NCI-H1436 treated with DMSO at 0.1 percent for 48 hours (cell line): ENCODE results near the gene ZNF396.

Source experiments
- DNase-seq: peaks from one replicate; lab custom pipeline; 2025; lab: John Stamatoyannopoulos, UW

ZNF396 gene

DNA sequence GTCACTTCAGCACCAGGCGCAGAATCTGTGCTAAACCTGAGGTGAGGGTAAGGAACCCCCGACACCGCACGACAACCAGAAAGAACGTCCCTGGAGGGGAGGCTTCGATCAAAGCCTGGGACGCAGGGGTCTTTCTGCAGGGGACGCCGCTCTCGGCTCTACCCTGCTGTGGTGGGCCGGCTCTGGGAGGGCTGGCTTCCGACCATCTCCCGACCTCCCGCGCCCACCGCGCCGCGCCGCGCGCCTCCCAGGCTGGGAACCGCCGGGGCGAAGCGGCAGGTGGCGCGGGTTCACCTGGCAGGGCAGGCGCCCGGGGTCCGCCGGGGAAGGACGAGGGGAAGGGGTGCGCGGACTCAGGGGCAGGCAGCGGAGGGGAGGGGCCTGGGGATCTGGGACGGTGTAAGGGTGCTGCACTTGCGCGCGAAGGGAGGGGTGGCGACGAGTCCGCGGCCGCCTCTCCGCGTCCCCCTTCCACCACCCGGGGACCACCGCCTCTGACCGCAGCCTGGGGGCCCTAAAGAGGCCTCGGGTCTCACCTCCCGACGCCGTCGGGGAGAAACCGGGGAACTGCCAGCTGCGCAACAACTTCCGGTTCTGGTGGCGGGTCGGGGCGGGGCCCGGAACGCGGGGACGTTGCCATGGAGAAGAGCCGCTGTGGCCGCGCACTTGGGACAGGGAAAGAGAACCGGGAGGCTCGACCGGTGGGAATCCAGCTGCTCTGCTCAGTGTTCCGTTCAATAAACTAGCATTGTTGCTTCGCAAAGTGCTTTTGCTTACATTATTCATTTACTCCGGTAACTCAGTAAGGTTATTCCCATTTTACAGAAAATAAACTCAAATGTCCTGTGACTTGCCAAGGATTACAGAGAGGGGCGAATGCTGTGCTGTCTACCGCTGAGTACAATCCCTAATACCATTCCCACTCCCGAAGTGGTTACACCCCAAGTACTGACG lies at the start of gene ZNF396:
Gene ZNF396 (minus strand): TSS at position 596 of the 954 bp plus-strand sequence. CDS start 3,045 bp downstream, outside the sequence.
- DNase-seq = no peak

DNA sequence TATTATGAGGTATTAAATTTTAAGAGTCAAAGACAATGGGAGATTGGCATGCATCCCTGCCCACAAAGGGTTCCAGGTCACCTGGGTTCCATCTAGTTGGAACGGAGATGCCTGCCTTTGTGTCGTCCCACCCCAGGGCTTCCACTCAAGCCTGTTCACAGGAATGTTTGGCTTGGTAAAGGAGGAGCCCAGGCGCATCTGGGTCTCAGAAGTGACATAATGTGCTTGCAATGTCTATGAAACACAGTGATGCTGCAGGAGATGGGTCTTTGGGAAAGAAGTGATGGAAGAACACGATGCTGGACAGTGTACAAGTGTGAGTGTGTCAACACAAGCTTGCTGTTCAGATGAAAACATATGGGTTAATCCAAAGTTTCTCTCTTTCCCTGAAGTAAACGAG lies 49.6 kb upstream of the ZNF396 start:
- DNase-seq = no peak

DNA sequence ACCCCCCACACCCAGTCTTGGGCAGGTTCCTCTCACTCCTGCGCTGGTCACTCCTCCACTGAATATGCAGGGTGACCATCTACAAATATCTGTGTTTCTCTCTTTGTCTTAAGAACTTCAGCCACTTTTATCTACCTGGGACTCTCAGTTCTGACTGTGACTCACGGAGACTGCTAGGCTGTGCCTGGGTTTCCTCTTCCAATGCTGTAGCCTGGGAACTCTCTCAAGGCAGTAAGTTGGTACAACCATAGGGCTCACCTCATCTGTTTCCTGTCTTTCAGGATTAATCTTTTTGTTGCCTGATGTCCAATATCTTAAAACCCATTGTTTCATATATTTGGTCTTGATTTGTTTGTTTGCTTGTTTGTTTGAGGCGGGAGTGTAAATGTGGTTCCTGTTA lies 47.2 kb upstream of the ZNF396 start:
- DNase-seq = no peak

DNA sequence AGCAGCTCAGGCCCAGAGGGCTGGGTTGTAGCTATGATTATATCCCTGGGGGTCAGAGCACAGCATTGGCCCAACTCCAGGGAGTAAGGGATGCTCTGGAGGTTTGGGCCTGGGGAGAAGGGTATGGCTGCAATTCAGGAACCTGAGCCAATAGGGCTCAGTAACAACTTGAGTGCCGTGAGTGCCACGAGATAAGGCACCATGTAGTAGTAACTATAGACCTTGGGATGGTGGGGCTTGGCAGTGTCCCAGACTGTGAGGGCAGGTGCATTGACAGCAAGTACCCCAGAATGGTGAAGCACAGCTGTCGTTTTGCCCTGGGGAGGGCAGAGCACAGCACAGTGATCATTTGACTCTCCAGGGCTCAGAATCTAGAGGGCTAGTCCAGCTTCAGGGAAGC lies 45.1 kb upstream of the ZNF396 start:
- DNase-seq = no peak

DNA sequence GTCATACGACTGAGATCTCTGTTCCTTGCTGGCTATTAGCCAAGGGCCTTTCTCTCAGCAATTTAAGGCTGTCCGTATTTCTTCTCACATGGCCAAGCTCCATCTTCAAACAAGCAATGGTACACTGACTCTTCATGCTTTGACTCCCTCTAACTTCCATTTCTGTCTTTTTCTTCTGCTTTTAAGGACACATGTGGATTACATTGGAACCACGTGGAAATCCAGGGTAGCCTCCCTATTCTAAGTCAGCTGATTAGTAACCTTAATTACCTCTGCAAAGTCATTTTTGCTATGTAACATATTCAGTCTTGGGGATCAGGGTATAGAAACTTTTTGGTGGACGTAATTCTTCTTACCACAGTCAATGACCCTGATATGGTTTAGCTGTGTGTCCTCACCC lies 41.5 kb upstream of the ZNF396 start:
- no peak for DNase-seq

DNA sequence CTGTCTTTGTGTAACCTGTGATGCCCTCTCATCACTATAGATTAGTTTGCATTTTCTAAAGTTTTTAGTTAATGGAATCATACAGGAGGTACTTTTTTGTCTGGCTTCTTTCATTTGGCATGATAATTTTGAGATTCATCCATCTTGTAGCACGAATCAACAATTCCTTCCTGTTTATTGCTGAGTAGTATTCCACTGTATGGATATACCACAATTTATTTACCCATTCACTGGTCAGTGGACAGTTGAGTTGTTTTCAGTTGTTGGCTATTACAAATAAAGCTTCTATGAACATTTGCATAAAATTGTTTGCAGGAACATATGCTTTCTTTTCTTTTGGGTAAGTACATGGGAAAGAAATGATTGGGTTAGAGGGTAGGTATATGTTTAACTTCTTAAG lies 40.1 kb upstream of the ZNF396 start:
- no peak for DNase-seq

DNA sequence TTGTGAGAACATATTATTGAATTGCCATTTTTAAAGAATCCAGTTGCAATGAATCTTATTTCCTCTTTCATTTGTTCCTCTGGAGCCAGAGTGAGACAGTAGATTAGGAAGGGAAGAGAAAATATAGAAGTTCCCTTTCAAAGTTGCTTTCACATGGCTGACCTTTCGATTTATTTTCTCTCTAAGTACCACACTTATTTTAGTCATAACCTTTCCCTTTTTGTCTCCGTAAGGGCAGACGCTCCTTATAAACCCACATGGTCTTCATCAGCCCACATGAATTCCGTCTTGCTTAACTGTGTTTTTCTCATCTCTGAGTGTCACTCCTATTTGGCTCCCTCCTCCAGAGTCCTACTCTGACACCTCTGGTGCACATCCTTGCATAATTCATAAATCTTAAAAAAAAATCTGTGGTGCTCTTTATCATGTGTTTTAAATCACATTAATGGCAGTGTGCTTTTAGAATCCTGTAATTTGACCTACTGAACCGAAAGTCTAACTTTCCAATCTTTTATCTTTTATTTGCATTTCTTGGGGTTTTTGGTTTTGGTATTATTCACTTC lies 38.5 kb upstream of the ZNF396 start:
- no peak for DNase-seq

DNA sequence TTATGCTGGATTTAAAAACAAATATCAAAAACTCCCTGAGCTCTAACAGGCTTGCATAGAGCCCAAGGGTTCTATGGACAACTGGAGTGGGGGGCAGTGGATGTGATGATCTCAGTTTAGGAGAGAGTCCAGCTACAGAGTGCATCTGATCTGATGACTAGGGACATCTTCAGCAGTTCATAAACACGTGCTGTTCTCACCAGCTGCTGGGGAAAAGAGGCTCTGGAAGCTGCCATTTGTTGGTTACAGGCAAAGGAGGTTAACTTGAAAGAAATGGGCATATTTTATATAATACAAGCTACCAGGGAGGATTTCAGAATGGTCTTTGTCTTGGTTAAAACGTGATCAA lies 36.0 kb upstream of the ZNF396 start:
- DNase-seq = no peak

DNA sequence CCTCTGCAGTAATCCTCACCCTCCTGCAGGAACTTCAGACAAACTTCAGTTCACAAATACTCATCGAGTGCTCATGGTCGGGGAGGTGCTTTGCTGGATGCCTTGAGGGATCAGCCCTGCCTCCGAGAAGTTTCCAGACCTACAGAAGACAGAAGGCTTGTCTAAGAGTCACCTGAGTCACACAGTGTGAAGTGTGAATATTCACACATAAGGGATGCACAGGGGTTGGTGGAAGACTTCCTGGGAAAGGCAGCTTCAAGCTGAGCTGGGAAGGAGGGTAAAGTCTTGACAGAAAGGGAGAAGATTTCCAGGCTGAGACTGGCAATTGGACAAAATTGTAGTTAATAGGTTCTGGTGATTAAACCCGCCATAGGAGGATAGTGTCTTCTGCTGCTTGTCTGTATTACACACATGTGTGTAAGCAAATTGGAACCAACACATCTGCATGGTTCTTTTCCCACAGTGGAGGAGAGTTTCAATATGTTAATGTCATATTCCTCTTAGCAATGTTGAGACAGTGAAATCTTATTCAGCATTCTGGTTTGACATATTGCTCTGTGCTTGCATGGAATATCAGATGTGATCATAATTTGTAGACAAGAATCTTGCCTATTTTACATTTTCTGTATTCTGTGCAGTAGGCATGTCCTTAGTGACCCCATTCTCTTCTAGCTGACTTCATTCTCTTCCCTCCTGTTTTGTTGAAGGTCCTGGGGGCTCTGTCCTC lies 34.7 kb upstream of the ZNF396 start:
- DNase-seq = no peak

DNA sequence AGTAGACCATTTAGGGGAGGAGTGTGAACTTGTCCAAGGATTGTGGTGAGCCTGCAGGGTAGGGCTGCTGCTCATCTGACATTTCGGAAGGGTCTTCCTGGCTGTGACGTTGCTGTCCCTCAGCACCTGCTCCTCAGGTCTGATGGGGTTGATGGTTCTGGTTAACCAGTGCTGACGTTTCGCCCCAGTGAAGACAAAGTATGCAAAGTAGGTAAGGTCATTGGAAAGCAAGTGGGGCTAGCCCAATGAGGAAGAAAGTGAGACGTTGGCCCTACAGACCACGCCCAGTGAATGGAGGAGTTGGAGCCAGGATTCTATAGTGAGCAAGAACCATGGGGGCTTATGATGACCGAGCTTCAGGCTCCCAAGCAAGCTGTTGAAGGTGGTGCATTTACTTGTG lies 33.4 kb upstream of the ZNF396 start:
- no peak for DNase-seq

DNA sequence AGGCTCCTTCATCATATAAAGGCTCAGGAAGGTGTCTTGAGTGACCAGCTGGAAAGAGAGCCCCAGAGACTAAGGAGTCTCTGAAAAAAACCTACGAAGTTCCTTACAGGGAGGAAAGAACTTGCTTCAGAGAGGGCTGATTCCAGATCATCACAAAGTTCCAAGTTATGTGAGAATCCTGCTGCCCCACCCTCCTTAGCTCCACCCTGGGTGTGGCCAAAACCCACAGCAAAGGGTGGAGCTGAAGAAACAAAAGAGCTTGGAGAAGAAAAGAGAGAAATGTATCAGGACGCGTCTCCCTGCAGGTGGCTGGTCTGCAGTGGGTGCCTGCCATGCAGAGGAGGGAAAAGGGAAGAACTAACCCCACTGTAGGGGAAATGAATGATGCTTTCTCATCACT lies 32.8 kb upstream of the ZNF396 start:
- DNase-seq = no peak

DNA sequence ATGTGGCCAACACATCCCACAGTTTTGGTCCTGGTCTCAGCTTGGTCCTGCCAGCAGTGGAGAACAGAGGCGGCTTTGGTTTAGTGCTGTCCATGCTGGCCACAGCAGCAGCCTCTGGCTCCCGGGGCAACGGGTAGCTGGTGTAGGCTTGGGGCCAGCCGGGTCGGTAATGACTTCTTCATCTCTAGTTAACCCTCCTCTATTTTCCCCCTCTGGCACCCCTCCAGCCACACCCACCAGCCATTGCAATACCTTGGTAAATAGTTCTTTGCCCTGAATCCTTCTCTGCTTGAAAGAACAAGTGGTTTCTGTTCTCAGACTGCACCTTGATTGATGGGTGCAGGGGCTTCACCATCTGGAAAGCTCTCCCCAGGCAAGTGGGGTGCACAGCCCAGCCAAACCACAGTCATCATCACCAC lies 31.7 kb upstream of the ZNF396 start:
- DNase-seq = no peak

DNA sequence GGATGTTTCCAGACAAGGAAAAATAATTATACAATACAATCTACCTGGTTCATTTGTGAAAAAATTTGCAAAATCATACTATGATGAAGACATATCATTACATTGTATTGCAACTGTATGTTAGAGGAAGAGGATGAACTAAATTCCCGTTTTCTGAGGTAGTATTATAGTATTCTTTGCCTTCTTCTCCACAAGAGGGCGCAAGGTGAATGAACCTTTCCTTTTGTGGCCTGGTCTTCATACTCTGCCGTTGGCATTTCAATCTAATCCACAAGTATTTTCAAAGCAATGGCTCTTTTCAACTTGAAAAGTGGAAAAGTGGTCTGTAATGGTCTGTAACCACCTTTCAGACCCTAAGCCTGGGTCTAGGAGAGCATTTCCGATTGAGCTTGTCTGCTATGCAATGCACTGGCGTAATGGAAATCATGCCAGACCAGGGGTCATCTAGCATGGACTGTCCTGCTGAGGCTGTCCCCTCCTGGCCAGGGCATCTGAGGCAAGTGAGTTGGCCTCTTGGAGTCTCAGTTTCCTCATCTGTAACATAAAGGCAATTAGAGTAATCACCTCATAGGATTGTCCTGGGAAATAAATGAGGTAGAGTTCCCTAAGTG lies 30.8 kb upstream of the ZNF396 start:
- peak; percentile 9 for DNase-seq

DNA sequence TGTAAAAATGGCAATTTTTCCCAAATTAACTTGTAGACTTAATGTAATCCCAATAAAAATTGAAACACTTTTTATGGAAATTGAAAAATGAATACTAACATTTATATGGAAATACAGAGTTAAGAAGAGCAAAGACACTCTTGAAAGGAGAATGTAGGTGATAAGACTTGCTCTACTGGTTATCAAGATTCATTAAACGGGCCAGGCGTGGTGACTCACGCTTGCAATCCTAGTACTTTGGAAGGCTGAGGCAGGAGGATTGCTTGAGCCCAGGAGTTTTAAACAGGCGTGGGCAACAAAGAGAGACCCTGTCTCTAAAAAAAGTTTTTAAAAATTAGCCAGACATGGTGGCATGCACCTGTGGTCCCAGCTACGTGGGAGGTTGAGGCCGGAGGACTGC lies 29.5 kb upstream of the ZNF396 start:
- no peak for DNase-seq

DNA sequence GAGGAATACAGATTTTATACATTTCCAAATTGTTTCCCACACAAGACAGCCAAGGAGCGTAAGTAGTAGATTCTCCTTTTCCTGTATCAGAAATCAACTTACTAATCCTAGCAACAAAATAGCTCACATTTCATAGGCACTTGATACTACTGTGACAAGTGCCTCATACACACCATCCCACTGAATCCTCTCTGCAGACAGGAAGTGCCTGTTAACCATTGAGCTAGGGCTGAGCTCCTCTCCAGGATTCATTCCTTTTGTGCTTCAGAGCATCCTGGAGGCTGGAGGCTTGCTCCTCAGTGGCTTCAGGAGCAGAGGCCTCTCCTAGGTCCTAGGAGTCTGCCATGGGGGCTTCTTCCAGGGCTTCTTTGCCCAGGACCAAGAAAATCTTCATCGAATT lies 20.8 kb upstream of the ZNF396 start:
- no peak for DNase-seq

DNA sequence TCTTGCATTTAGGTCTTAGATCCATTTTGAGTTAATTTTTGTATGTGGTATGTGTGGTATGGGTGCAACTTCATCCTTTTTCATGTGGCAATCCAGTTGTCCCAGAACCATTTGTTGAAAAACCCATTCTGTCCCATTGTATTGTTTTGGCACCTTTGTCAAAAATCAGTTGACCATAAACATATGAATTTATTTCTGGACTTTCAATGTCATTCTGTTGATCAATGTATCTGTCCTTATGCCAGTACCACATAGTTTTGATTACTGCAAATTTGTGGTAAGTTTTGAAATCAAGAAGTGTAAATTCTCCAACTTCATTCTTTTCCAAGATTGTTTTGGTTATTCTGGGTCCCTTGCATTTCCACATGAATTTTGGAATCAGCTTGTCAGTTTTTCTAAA lies 16.6 kb upstream of the ZNF396 start:
- no peak for DNase-seq

DNA sequence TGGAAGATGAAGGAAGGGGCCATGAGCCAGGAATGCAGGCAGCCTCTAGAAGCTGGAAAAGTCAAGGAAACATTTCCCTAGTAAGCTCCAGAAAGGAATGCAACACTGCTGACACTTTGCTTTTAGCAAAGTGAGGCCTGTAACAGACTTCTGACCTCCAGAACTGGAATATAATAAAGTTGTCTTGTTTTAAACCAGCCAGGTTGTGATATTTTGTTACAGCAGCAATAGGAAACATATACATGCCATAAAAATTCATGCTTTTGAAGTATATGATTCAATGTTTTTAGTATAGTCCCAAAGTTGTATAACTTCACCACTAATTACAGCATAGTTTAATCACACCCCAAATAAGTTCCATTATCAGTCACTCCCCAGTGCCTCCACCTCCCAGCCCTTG lies 15.2 kb upstream of the ZNF396 start:
- DNase-seq = no peak

DNA sequence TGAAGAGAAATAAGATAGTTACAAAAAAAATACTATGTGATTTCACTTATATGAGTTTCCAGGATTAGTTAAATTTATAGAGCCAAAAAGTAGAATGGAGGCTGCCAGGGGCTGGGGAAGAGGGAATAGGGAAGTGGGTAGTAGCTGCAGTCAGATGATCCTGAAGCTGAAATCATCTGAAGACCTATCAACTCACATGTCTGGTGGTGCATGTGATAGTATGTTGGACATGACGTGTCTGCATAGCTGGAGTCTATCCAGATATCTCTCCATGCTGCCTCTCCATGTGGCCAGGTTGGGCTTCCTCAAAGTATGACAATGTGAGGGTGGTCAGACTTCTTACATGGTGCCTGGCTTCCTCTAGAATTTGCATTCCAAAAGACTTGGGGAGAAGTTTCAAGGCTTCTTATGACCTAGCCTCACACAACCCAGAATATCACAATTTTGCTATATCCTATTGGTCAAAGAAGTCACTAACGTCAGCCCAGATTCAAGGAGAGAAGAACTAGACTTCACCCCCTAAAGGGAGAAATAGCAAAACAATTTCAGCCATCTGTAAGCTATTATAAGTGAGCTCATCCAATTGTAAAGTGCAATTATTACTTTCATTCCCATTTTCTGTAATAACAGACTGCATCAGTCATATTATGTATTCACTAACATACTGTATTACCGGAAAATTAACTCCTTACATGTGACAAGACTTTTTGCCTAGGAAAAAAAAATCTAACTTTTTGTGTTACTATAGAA lies 14.0 kb upstream of the ZNF396 start:
- DNase-seq = no peak

DNA sequence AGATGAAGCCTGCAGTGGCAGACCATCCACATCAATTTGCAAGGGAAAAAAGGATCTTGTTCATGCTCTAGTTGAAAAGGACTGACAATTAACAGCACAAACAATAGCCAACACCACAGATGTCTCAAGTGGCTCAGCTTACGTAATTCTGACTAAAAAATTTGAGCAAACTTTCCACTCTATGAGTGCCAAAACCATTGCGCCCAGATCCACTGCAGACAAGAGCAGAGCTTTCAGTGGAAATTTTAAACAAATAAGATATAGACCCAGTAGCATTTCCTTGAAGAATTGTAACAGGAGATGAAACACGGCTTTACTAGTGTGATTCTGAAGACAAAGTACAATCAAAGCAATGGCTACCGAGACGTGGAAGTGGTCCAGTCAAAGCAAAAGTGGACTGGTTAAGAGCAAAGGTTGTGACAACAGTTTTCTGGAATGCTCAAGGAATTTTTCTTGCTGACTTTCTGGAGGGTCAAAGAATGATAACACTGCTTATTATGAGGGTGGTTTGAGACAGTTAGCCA lies 12.0 kb upstream of the ZNF396 start:
- DNase-seq = no peak

DNA sequence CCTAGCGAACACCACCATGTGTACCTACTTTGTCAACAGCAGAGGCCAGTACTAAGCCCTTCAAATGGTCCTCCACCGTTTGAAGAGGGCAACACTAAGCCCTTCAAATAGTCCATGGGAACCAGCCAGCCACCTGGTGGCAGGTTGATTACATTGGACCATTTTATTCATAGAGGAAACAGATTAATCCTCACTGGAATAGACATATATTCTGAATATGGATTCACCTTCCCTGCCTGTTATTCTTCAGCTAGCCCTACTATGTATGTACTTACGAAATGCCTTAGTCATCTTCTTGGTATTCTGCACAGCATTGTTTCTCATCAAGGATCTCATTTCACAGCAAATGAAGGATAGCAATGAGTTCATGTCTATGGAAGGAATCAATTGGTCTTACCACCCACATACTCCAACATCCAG lies 10.0 kb upstream of the ZNF396 start:
- no peak for DNase-seq

DNA sequence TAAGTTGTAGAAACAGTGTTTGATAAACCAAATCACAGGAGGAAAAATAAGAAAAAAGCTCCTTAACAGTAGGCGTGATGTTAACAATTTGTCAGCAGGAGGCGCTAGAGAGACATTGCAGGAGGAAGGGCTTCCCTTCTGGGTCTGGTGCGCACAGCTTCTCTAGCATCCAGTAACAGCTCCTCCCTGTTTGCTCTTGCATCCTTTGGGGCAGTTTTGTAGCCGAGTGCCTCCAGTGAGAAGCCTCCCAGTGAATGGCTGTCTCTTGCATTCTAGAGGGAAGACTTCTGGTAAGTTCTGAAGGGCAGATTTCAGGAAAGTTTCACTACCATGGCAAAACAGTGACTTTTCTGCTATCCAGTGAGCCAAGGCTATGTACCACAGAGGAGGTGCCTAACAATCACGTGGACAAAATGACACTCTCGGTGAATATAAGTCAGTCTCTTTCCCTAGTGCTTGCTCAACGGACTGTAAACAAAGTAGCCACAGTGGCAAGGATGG lies 9.5 kb upstream of the ZNF396 start:
- peak; percentile 44 for DNase-seq
